ENCODE data around the gene CTCFL. TPM values are rescaled to one million over a fixed set of nuclear protein-coding genes. Genes with fewer than 3 reads are reported as not detected.
A peak's percentile ranks its signal among the peaks of the same experiment; 100 is the strongest.

Gene CTCFL
- total and polyA plus RNA-seq, 2 of the 13 experiments (the other 11 are each of a cell fraction or from before 2014, with no cell fraction given) = 0.04 TPM; not detected in 1

- TF ChIP-seq NCOR1 (IDR thresholded peaks at IDR 0.05; ENCODE audit: borderline replicate concordance, low read length) (peak; percentile 53; the same call in 1 of the 2 replicates), NR2F1 (CRISPR knock-in tag; IDR thresholded peaks at IDR 0.05) (peak in 1 of 2 experiments; percentile 41; a peak in 2 of 4 replicates), ZNF503 (CRISPR knock-in tag; IDR thresholded peaks at IDR 0.05) (no peak), ZNF883 (CRISPR knock-in tag; IDR thresholded peaks at IDR 0.05; ENCODE audit: not compliant biosample characterization) (no peak), ZNF709 (CRISPR knock-in tag; IDR thresholded peaks at IDR 0.05) (0 out of 2 replicates have a peak, but pooled peaks have one; percentile 4), ZKSCAN5 (CRISPR knock-in tag; IDR thresholded peaks at IDR 0.05) (no peak), CREB1 (IDR thresholded peaks at IDR 0.05) (no peak; the same call in 1 of the 2 replicates), CREB1 (CRISPR knock-in tag; IDR thresholded peaks at IDR 0.05) (no peak), ATF2 (CRISPR knock-in tag; IDR thresholded peaks at IDR 0.05) (no peak), PBX2 (CRISPR knock-in tag; IDR thresholded peaks at IDR 0.05) (peak; percentile 69), ARNTL (CRISPR knock-in tag; IDR thresholded peaks at IDR 0.05) (peak; percentile 85), SIX1 (CRISPR knock-in tag; IDR thresholded peaks at IDR 0.05; ENCODE audit: borderline replicate concordance) (no peak), BORCS8-MEF2B (CRISPR knock-in tag; IDR thresholded peaks at IDR 0.05) (peak; percentile 21; the same call in 1 of the 2 replicates), CTCF (CRISPR knock-in tag; IDR thresholded peaks at IDR 0.05) (peak; percentile 68), CSRNP2 (CRISPR knock-in tag; conservative IDR thresholded peaks at IDR 0.05; ENCODE audit: low read depth) (no peak), MAX (IDR thresholded peaks at IDR 0.05) (peak; percentile 54), LCORL (IDR thresholded peaks at IDR 0.05) (no peak), LCORL (CRISPR knock-in tag; IDR thresholded peaks at IDR 0.05) (peak; percentile 85), MXI1 (IDR thresholded peaks at IDR 0.05; ENCODE audit: borderline replicate concordance, low read depth, low read length) (peak; percentile 53; the same call in 1 of the 3 replicates), TCF12 (IDR thresholded peaks at IDR 0.05) (no peak), TCF12 (CRISPR knock-in tag; IDR thresholded peaks at IDR 0.05) (0 out of 2 replicates have a peak, but pooled peaks have one; percentile 46), NR2F2 (IDR thresholded peaks at IDR 0.05; ENCODE audit: borderline replicate concordance, low read depth) (peak; percentile 61)
These were observed 43.4 kb upstream of the CTCFL start (continued) for GRCh38 chr20:57568088-57568896.
